GM12878 (cell line): Measurements from ENCODE around the gene PEX26. TPM values are rescaled to one million over a fixed set of nuclear protein-coding genes. Genes with fewer than 3 reads are reported as not detected.

Source experiments
- ATAC-seq: fragments of 200-7000 bp; cut with Tn5 transposase; 3 replicates; pipeline ENCODE4 v1.9.1; 2020; ENCODE audit warnings: mild to moderate bottlenecking, moderate library complexity
- Bru-seq: library from RNA; stranded (reverse); fragments of 400-500 nt; gene quantifications from one replicate; lab custom pipeline; 2021; lab: Mats Ljungman, UMichigan
- BruChase-seq, 2 experiments: library from RNA; stranded (reverse); fragments of 400-500 nt; gene quantifications; one replicate each; lab custom pipeline; 2021; lab: Mats Ljungman, UMichigan
- BruUV-seq: library from RNA; stranded (reverse); fragments of 400-500 nt; replicated peaks from 2 replicates; lab custom pipeline; 2021; lab: Mats Ljungman, UMichigan
- CTCF ChIA-PET: fragments of 300-600 bp; sonication (Branson Sonifier 250); formaldehyde crosslinking; extraction: SDS; loops from one replicate; lab custom pipeline; 2021; ENCODE audit warnings: inconsistent platforms; lab: Yijun Ruan, JAX
- POLR2A ChIA-PET: fragments of 350-600 bp; formaldehyde crosslinking; extraction: SDS; loops from one replicate; lab custom pipeline; 2021; ENCODE audit warnings: inconsistent platforms; lab: Charles Lee
- RAD21 ChIA-PET: fragments of 300-600 bp; sonication (Branson Sonifier 250); formaldehyde crosslinking; loops from one replicate; lab custom pipeline; 2023; ENCODE audit warnings: antibody characterized with exemption; ENCODE audit not compliant: unreplicated experiment; lab: Charles Lee
- SMC1A ChIA-PET: fragments of 300-600 bp; sonication (Branson Sonifier 250); formaldehyde crosslinking; loops from one replicate; lab custom pipeline; 2023; ENCODE audit not compliant: unreplicated experiment, uncharacterized antibody; lab: Charles Lee
- DNase-seq: peaks from one replicate; pipeline ENCODE4 v3.0.0-alpha.2; 2011; ENCODE audit warnings: low read depth, low spot score
- FAIRE-seq: peaks from 3 replicates; lab custom pipeline; 2011; peaks lifted over from hg19 to GRCh38; lab: Jason Lieb, UNC
- H2AFZ ChIP-seq: 2 replicates; pipeline ENCODE4 v1.6.0; 2011; ENCODE audit warnings: low read depth, low read length, control low read depth; ENCODE audit not compliant: control insufficient read depth
- H3K27ac ChIP-seq: 2 replicates; pipeline ENCODE4 v1.5.1; 2011; ENCODE audit warnings: control low read depth; ENCODE audit not compliant: control insufficient read depth, insufficient read depth
- H3K27me3 ChIP-seq, 2 experiments: replicated peaks in 1 of 2; 2 replicates each; pipeline versions ENCODE4 v1.6.0 to v1.6.1; 2011; ENCODE audit warnings: low read length in 1 of 2; ENCODE audit not compliant: control insufficient read depth in 2 of 2, insufficient read depth in 2 of 2
- H3K36me3 ChIP-seq, 2 experiments: 2 replicates each; pipeline ENCODE4 v1.5.1; 2011; ENCODE audit warnings: low read length in 1 of 2; ENCODE audit not compliant: control insufficient read depth in 2 of 2, insufficient read depth in 2 of 2
- H3K4me1 ChIP-seq: 2 replicates; pipeline ENCODE4 v1.6.1; 2011; ENCODE audit warnings: mild to moderate bottlenecking, low read length, moderate library complexity, mixed read lengths; ENCODE audit not compliant: control insufficient read depth, insufficient read depth
- H3K4me2 ChIP-seq: 2 replicates; pipeline ENCODE4 v1.6.0; 2011; ENCODE audit warnings: control low read depth; ENCODE audit not compliant: control insufficient read depth, insufficient read depth
- H3K4me3 ChIP-seq: fragments of 200-600 bp; sonication (generic); 2 replicates; pipeline ENCODE4 v1.5.1; 2016
- H3K79me2 ChIP-seq: 2 replicates; pipeline ENCODE4 v1.6.0; 2011; ENCODE audit warnings: low read length; ENCODE audit not compliant: control insufficient read depth, insufficient read depth
- H3K9ac ChIP-seq: 2 replicates; pipeline ENCODE4 v1.8.0; 2011; ENCODE audit warnings: low read length, control low read depth, mixed read lengths; ENCODE audit not compliant: control insufficient read depth, insufficient read depth
- H3K9me3 ChIP-seq: replicated peaks from 3 replicates; pipeline ENCODE4 v1.5.1; 2011; ENCODE audit warnings: mild to moderate bottlenecking, low read length; ENCODE audit not compliant: control insufficient read depth, insufficient read depth
- H4K20me1 ChIP-seq: 2 replicates; pipeline ENCODE4 v1.6.0; 2011; ENCODE audit not compliant: control insufficient read depth, insufficient read depth
- ATF2 ChIP-seq: IDR thresholded peaks from 2 replicates; pipeline ENCODE4 v1.6.1; 2012; ENCODE audit warnings: low read length, inconsistent platforms
- ATF7 ChIP-seq: fragments of 450-650 bp; IDR thresholded peaks from 2 replicates; pipeline ENCODE4 v1.6.1; 2016; ENCODE audit warnings: low read depth, mild to moderate bottlenecking
- BACH1 ChIP-seq: fragments of 450-650 bp; IDR thresholded peaks from 2 replicates; pipeline ENCODE4 v1.6.1; 2017; ENCODE audit warnings: mild to moderate bottlenecking, borderline replicate concordance
- CEBPB ChIP-seq, 2 experiments: fragments of 150-350 bp in 1 of 2; IDR thresholded peaks; 2 replicates each; pipeline ENCODE4 v1.6.1; 2012 to 2014; ENCODE audit warnings: low read depth in 2 of 2, low read length in 2 of 2, borderline replicate concordance in 1 of 2, inconsistent platforms in 1 of 2
- CREB1 ChIP-seq: IDR thresholded peaks from 2 replicates; pipeline ENCODE4 v1.6.1; 2012; ENCODE audit warnings: low read depth, mild to moderate bottlenecking, inconsistent platforms
- CREM ChIP-seq: IDR thresholded peaks from 2 replicates; pipeline ENCODE4 v1.6.1; 2014; ENCODE audit warnings: antibody characterized with exemption, low read depth
- EGR1 ChIP-seq, 2 experiments: IDR thresholded peaks; 1 replicate in 1 of 2; 2 replicates in 1 of 2; pipeline ENCODE4 v1.6.1; 2011 to 2012; ENCODE audit warnings: low read depth in 2 of 2, low read length in 2 of 2, borderline replicate concordance in 1 of 2, mild to moderate bottlenecking in 1 of 2, moderate library complexity in 1 of 2
- ESRRA ChIP-seq: IDR thresholded peaks from 2 replicates; pipeline ENCODE4 v1.6.1; 2012; ENCODE audit warnings: mild to moderate bottlenecking, low read length, improper control_type of control experiment
- FOXM1 ChIP-seq: IDR thresholded peaks from 2 replicates; pipeline ENCODE4 v1.6.1; 2012; ENCODE audit warnings: low read depth, mild to moderate bottlenecking, inconsistent platforms, low read length, moderate library complexity
- GATAD2B ChIP-seq: fragments of 450-650 bp; conservative IDR thresholded peaks from 2 replicates; pipeline ENCODE4 v1.6.1; 2017; ENCODE audit warnings: low read depth, mild to moderate bottlenecking, moderate library complexity
- JUND ChIP-seq: IDR thresholded peaks from 2 replicates; pipeline ENCODE4 v1.6.1; 2012; ENCODE audit warnings: low read depth, mild to moderate bottlenecking, low read length, improper control_type of control experiment, moderate library complexity
- NR2C1 ChIP-seq: fragments of 450-650 bp; IDR thresholded peaks from 2 replicates; pipeline ENCODE4 v1.6.1; 2017; ENCODE audit warnings: antibody characterized with exemption, mild to moderate bottlenecking, moderate library complexity
- PAX5 ChIP-seq: IDR thresholded peaks from 2 replicates; pipeline ENCODE4 v1.6.1; 2011; ENCODE audit warnings: low read depth, low read length, borderline replicate concordance
- RCOR1 ChIP-seq: conservative IDR thresholded peaks from 2 replicates; pipeline ENCODE4 v1.6.1; 2012; ENCODE audit warnings: low read depth, low read length, improper control_type of control experiment
- RFX5 ChIP-seq: IDR thresholded peaks from 2 replicates; pipeline ENCODE4 v1.6.1; 2011; ENCODE audit warnings: low read depth, low read length, improper control_type of control experiment
- SMC3 ChIP-seq: IDR thresholded peaks from 2 replicates; pipeline ENCODE4 v1.6.1; 2011; ENCODE audit warnings: low read length, improper control_type of control experiment, borderline replicate concordance
- SREBF1 ChIP-seq: IDR thresholded peaks from 2 replicates; pipeline ENCODE4 v1.6.1; 2012; ENCODE audit warnings: mild to moderate bottlenecking, low read length
- SUPT20H ChIP-seq: IDR thresholded peaks from 2 replicates; pipeline ENCODE4 v1.6.1; 2011; ENCODE audit warnings: low read depth, mild to moderate bottlenecking, low read length, moderate library complexity, borderline replicate concordance; ENCODE audit not compliant: control insufficient read depth
- WGBS: methylation state at CpG from one replicate; pipeline ENCODE4 v1.1.6; 2016; ENCODE audit warnings: low lambda C conversion rate; ENCODE audit not compliant: insufficient replicate concordance, insufficient coverage; ENCODE audit errors: missing lambda C conversion rate; 5-methylcytosine and 5-hydroxymethylcytosine counted together
- in situ Hi-C: fragments of 300-500 bp; cut with MboI; formaldehyde crosslinking; loops from 9 replicates; pipeline ENCODE4 v1.14.3; 2018; ENCODE audit warnings: mixed read lengths
- intact Hi-C: fragments of 100-400 bp; cut with micrococcal nuclease; formaldehyde crosslinking; loops from one replicate; pipeline ENCODE4 v1.14.2; 2022; ENCODE audit not compliant: unreplicated experiment
- long read RNA-seq, 2 experiments: library from polyadenylated mRNA; unstranded; transcript quantifications; one replicate each; pipeline ENCODE4 v2.0.0, GENCODE V29; 2019 to 2020
- polyA minus RNA-seq, 3 experiments: library from RNA; depleted of rRNA, polyadenylated mRNA; stranded (reverse); fragments of >200 nt; gene quantifications; 2 replicates each; pipeline ENCODE4 v1.2.3, GENCODE V29; 2011
- polyA plus RNA-seq, 11 experiments: library from polyadenylated mRNA; depleted of rRNA in 4 of 11; unstranded in 6 of 11; stranded (reverse) in 5 of 11; fragments of >200 nt; fragmentation: Nextera tagmentation in 4 of 11; fragmentation: Illumina TruSeq in 1 of 11; extraction: Ambion mirVana in 4 of 11; extraction: Trizol in 1 of 11; gene quantifications; 1 replicate in 1 of 11; 2 replicates in 10 of 11; pipeline versions ENCODE4 v1.2.1 to v1.2.3, GENCODE V29; 2011 to 2016; ENCODE audit warnings: inconsistent platforms in 2 of 11, missing spikeins in 2 of 11, low read depth in 1 of 11
- total RNA-seq, 4 experiments: library from RNA; depleted of rRNA in 3 of 4; stranded (reverse); fragments of >200 nt in 3 of 4; fragmentation: Illumina TruSeq in 1 of 4; extraction: Trizol in 1 of 4; gene quantifications; 2 replicates each; pipeline versions ENCODE4 v1.2.1 to v1.2.3, GENCODE V29; 2013 to 2021

PEX26 gene
- 32.1 and 35.1 TPM in 2 replicates for total RNA-seq (2013; cell fraction: nucleolus; rRNA removed)
- total RNA-seq (2014; rRNA removed) (24.1 and 25.8 TPM in 2 replicates), total RNA-seq (2014; rRNA removed; fragmentation: Illumina TruSeq; extraction: Trizol) (16.6 and 19.7 TPM in 2 replicates), total RNA-seq (2021) (50.0 and 50.8 TPM in 2 replicates), polyA plus RNA-seq (2011; rRNA removed) (21.5 and 29.1 TPM in 2 replicates), polyA plus RNA-seq (2014; fragmentation: Illumina TruSeq; extraction: Trizol) (15.3 and 25.2 TPM in 2 replicates), polyA plus RNA-seq (2014; fragmentation: Nextera tagmentation; extraction: Ambion mirVana) (1 to 10 TPM in 1 of 2 experiments, under 1 TPM in 1; 0.79 to 1.1 TPM), polyA plus RNA-seq (2014; rRNA removed) (35.5 and 39.9 TPM in 2 replicates), polyA plus RNA-seq (2016; fragmentation: Nextera tagmentation; extraction: Ambion mirVana) (1 to 10 TPM; 6.2 to 6.9 TPM), polyA minus RNA-seq (2011; rRNA and poly(A)+ RNA removed) (35.8 and 47.0 TPM in 2 replicates), Bru-seq, nascent RNA (percentile 88 among the genes with signal in this experiment), BruChase-seq, experiment 1, labeled RNA remaining after a 6-hour chase (percentile 96 among the genes with signal in this experiment), BruChase-seq, experiment 2, labeled RNA remaining after a 2-hour chase (percentile 95 among the genes with signal in this experiment)
- polyA plus RNA-seq (2011; ENCODE audit: low read depth): 10.9 TPM
- 45.9 and 46.4 TPM in 2 replicates for polyA plus RNA-seq (2011; cell fraction: cytosol; rRNA removed)
- 21.1 and 25.5 TPM in 2 replicates for polyA plus RNA-seq (2011; cell fraction: nucleus; rRNA removed)
- polyA plus RNA-seq (2012): 20.4 and 25.0 TPM in 2 replicates
- 16.1 and 18.3 TPM in 2 replicates for polyA minus RNA-seq (2011; cell fraction: cytosol; rRNA and poly(A)+ RNA removed)
- 8.1 and 13.5 TPM in 2 replicates for polyA minus RNA-seq (2011; cell fraction: nucleus; rRNA and poly(A)+ RNA removed)
- long read RNA-seq, experiment 1, full-length matches to known transcripts: 3 of 5 reads
- long read RNA-seq, experiment 1, partial matches to known transcripts: 0 of 5 reads
- long read RNA-seq, experiment 1, other reads (novel, unspliced or antisense): 2 of 5 reads
- long read RNA-seq, experiment 2, partial matches to known transcripts: 1 of 3 reads
- long read RNA-seq, experiment 2, other reads (novel, unspliced or antisense): 2 of 3 reads

DNA sequence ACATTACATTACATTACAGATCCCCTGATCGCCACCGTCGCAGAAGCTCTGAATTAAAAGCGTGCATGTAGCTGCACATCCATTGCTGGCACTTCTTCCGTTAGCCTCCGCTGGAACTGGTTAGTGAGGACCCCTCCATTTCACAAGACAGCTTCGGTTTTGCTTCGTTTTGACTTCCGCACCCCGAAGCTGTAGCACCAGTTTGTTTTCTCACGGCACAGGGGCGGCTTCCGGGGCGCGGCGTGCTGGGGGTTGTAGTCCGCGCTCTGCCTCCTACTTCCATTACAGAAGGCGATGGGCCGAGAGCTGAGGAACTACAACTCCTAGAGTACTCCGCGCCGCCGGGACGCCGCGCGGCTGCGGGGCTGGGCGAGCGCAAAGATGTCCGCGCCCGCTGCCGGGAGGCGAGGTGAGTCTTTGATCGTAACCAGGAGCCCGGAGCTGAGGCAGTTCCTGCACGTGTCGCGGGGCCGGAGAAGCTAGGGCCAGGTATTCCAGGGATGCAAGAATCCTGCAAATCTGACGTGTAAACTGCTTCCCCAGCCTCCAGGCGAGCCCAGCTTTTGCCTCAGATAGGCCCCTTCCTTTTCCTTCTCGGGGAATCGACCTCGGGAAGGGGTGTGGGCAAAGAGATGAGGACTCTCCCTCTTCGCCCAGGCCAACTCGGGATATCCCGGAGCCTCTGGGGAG, at the start of gene PEX26:
Gene PEX26 (plus strand): TSS at position 352 of the 690 bp plus-strand sequence. CDS start 387 bp downstream, outside the sequence.
- H3K4me3 ChIP-seq: peak within 1 kb of the TSS; percentile 92
- H3K4me2 ChIP-seq: peak within 1 kb of the TSS; percentile 90
- H3K79me2 ChIP-seq: peaks cover 58% of the 10 kb centered on the region
- H3K9me3 ChIP-seq: no peaks in the 10 kb centered on the region
- no peaks in the 10 kb centered on the region for H4K20me1 ChIP-seq
- ChIA-PET POLR2A (interaction anchor here (0.5 to 2.8 kb wide), 12 partner anchors 12 to 862 kb away, joined by 3 to 27 read pairs (median 4); partner anchors contain the start of gene USP18), CTCF (interaction anchor here (0.7 to 7.4 kb wide), 18 partner anchors 11 to 281 kb away, joined by 3 to 167 read pairs (median 12); partner anchors contain the start of genes MICAL3, TUBA8 and USP18), RAD21 (interaction anchor here (0.7 to 4.9 kb wide), 23 partner anchors 11 to 519 kb away, joined by 3 to 78 read pairs (median 6); partner anchors contain the start of genes TUBA8 and USP18), SMC1A (interaction anchor here (0.6 to 10.0 kb wide), 25 partner anchors 9 to 335 kb away, joined by 3 to 98 read pairs (median 6); partner anchors contain the start of genes MICAL3 and USP18)
- peak within 1 kb of the TSS; percentile 72 for H2AFZ ChIP-seq
- H3K36me3 ChIP-seq: peaks cover 0 to 11% of the 10 kb centered on the region in 2 experiments; a peak in 2 of 4 replicates
- ATAC-seq (peak; percentile 96), FAIRE-seq (peak; percentile 31), DNase-seq (peak; percentile 84)
- H3K4me1 ChIP-seq: no peaks in the 10 kb centered on the region
- peak within 1 kb of the TSS; percentile 94 for H3K27ac ChIP-seq
- WGBS: 1% methylated on average over 49 of the region's 50 CpGs
- H3K9ac ChIP-seq: peak within 1 kb of the TSS; percentile 99
- in situ Hi-C loops: no loop called here
- intact Hi-C loops: loop anchor here (1.0 to 5.0 kb wide), 5 partner anchors 30 to 520 kb away; no protein-coding TSS in a partner anchor
- BruUV-seq: no TSS peak
- H3K27me3 ChIP-seq: no peaks in the 10 kb centered on the region
- TF ChIP-seq PAX5: no peak
- TF ChIP-seq ATF2: 0 out of 2 replicates have a peak, but pooled peaks have one; percentile 16
- no peak for TF ChIP-seq ATF7
- TF ChIP-seq NR2C1: peak; percentile 77
- TF ChIP-seq RCOR1: no peak
- peak; percentile 87 for TF ChIP-seq SREBF1
- no peak for TF ChIP-seq RFX5
- no peak; the same call in 1 of the 2 replicates for TF ChIP-seq BACH1
- TF ChIP-seq JUND: no peak
- TF ChIP-seq SUPT20H: no peak
- no peak for TF ChIP-seq CEBPB (IDR thresholded peaks at IDR 0.05; ENCODE audit: borderline replicate concordance in 1 of 2, low read depth in 2 of 2, low read length in 2 of 2)
- no peak; the same call in 1 of the 2 replicates for TF ChIP-seq SMC3
- TF ChIP-seq EGR1 (IDR thresholded peaks at IDR 0.05; ENCODE audit: borderline replicate concordance in 1 of 2, low read depth in 2 of 2, low read length in 2 of 2): peak in 1 of 2 experiments; percentile 22; a peak in 1 of 3 replicates
- no peak for TF ChIP-seq FOXM1
- TF ChIP-seq CREM: peak; percentile 85
- TF ChIP-seq ESRRA: 0 out of 2 replicates have a peak, but pooled peaks have one; percentile 26
- peak; percentile 81 for TF ChIP-seq CREB1
- TF ChIP-seq GATAD2B: peak; percentile 43; the same call in 1 of the 2 replicates
